HepG2 (cell line): Measurements from ENCODE around the gene ZKSCAN3. TPM values are rescaled to one million over a fixed set of nuclear protein-coding genes. Genes with fewer than 3 reads are reported as not detected.

Experiments used
- ARID5B ChIP-seq: IDR thresholded peaks from 2 replicates; pipeline ENCODE4 v1.4.0; 2020; ENCODE audit warnings: mild to moderate bottlenecking, missing genetic modification reagents
- ATF4 ChIP-seq, 2 experiments: fragments of 450-650 bp in 1 of 2; sonication (generic) in 1 of 2; formaldehyde crosslinking; IDR thresholded peaks; 2 replicates each; pipeline versions ENCODE4 v1.5.0 to v1.8.0; 2020 to 2022; ENCODE audit warnings: mild to moderate bottlenecking in 1 of 2, missing genetic modification reagents in 1 of 2
- CBX2 ChIP-seq, 2 experiments: fragments of 200-600 bp in 1 of 2; sonication (generic); formaldehyde crosslinking in 1 of 2; IDR thresholded peaks; 2 replicates each; pipeline versions ENCODE4 v1.7.0 to v1.8.1; 2018 to 2022; ENCODE audit warnings: low read depth in 2 of 2, low read length in 1 of 2, mild to moderate bottlenecking in 1 of 2, missing genetic modification reagents in 1 of 2
- HDAC2 ChIP-seq: sonication (generic); formaldehyde crosslinking; IDR thresholded peaks from 2 replicates; pipeline ENCODE4 v1.4.0; 2020; ENCODE audit warnings: missing genetic modification reagents
- IKZF5 ChIP-seq: IDR thresholded peaks from 2 replicates; pipeline ENCODE4 v1.6.1; 2018; ENCODE audit warnings: missing genetic modification reagents, mild to moderate bottlenecking, missing compliant biosample characterization
- IRF2 ChIP-seq: IDR thresholded peaks from 2 replicates; pipeline ENCODE4 v1.6.1; 2018; ENCODE audit warnings: missing genetic modification reagents, missing compliant biosample characterization
- KDM5A ChIP-seq: fragments of 200-600 bp; sonication (generic); IDR thresholded peaks from 2 replicates; pipeline ENCODE4 v1.7.0; 2018; ENCODE audit warnings: antibody characterized with exemption, mild to moderate bottlenecking, low read length, borderline replicate concordance
- KDM5B ChIP-seq: sonication (generic); formaldehyde crosslinking; IDR thresholded peaks from 2 replicates; pipeline ENCODE4 v1.4.0; 2020; ENCODE audit warnings: missing genetic modification reagents, mild to moderate bottlenecking, borderline replicate concordance
- PPARG ChIP-seq: conservative IDR thresholded peaks from 2 replicates; pipeline ENCODE4 v1.6.1; 2016; ENCODE audit warnings: missing biosample characterization, missing genetic modification reagents
- SNAPC2 ChIP-seq: sonication (generic); formaldehyde crosslinking; IDR thresholded peaks from 2 replicates; pipeline ENCODE4 v1.8.1; 2022; ENCODE audit warnings: mild to moderate bottlenecking, missing genetic modification reagents
- ZGPAT ChIP-seq: IDR thresholded peaks from 2 replicates; pipeline ENCODE4 v1.6.1; 2016; ENCODE audit warnings: mild to moderate bottlenecking
- ZNF12 ChIP-seq: sonication (generic); formaldehyde crosslinking; IDR thresholded peaks from 2 replicates; pipeline ENCODE4 v1.5.0; 2020; ENCODE audit warnings: missing genetic modification reagents
- ZNF747 ChIP-seq: sonication (generic); formaldehyde crosslinking; IDR thresholded peaks from 2 replicates; pipeline ENCODE4 v1.8.1; 2023; ENCODE audit warnings: missing genetic modification reagents, mild to moderate bottlenecking, borderline replicate concordance
- ZNF766 ChIP-seq: sonication (generic); formaldehyde crosslinking; IDR thresholded peaks from 2 replicates; pipeline ENCODE4 v1.5.0; 2020; ENCODE audit warnings: missing genetic modification reagents, borderline replicate concordance
- polyA plus RNA-seq, 8 experiments: library from polyadenylated mRNA; depleted of rRNA in 3 of 8; stranded (reverse) in 7 of 8; unstranded in 1 of 8; fragments of >200 nt; fragmentation: Illumina TruSeq in 4 of 8; extraction: Trizol in 4 of 8; gene quantifications; 2 replicates each; pipeline versions ENCODE4 v1.2.1 to v1.2.3, GENCODE V29; 2011 to 2016; ENCODE audit warnings: low read depth in 4 of 8, missing spikeins in 1 of 8, mixed read lengths in 1 of 8; ENCODE audit not compliant: insufficient read depth in 1 of 8
- total RNA-seq, 5 experiments: library from RNA; depleted of rRNA; stranded (reverse); fragments of >200 nt; fragmentation: Illumina TruSeq; extraction: Trizol; gene quantifications; 2 replicates each; pipeline ENCODE4 v1.2.3, GENCODE V29; 2016; ENCODE audit warnings: low read depth in 1 of 5
- TF ChIP-seq, protein P1 (sequence below): sonication (generic); formaldehyde crosslinking; IDR thresholded peaks from 2 replicates; pipeline ENCODE4 v1.5.0; 2020; ENCODE audit warnings: mild to moderate bottlenecking, missing genetic modification reagents
- TF ChIP-seq, protein P2 (sequence below): IDR thresholded peaks from 2 replicates; pipeline ENCODE4 v1.6.1; 2016; ENCODE audit warnings: mild to moderate bottlenecking, missing biosample characterization, missing genetic modification reagents

The ZKSCAN3 gene
- total and polyA plus RNA-seq, 2 of the 13 experiments (the other 11 are each of a cell fraction or from before 2014, with no cell fraction given) = 3.3 to 7.4 TPM

DNA sequence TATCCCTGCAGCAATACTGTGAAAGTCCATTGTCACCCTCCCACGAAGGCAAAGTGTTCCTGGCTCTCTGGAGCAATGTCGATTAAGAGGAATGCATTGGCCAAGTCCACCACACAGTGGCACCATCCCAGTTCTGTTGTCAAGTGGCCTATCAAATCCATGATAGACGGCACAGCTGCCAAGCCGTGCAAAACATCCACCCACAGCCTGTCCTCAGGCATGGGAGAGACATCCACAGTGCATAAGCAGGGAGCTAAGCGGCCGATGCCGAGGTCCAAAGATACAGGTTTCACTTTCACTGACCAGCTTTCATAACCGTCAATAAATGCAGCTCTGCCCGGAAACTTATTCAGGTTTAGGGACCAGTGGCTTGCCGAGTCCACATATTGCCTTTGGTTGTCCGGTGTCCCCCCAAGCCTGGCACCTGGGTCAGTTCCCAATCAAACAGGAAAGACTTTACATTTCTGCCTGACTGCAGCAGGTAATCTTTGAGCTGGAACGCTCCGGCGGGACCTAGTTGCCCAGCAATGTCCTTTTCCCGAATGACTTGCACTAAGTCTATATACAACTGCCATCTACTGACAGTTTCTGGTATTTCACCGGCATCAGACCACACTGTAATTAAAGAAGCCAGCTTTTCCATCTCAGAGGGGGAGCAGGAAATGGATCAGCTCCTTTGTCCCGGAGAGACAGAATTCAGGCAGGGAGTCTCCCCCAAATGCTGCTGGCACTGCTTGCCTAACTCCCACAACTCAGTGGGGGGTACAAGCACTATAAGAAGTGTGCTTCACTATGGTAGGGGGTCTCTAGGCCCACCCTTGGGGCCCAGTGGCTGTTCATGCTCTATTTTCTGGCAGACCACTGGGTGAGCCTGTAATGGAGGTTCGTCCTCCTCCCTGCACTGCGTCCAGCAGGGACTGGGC lies 6.3 kb downstream of the ZKSCAN3 start (continued):
- TF ChIP-seq ZNF12 (0 out of 2 replicates have a peak, but pooled peaks have one; percentile 8), CBX2 (IDR thresholded peaks at IDR 0.05; ENCODE audit: low read depth, low read length) (no peak), CBX2 (CRISPR knock-in tag; IDR thresholded peaks at IDR 0.05; ENCODE audit: low read depth) (no peak), IRF2 (CRISPR knock-in tag) (peak; percentile 90), PPARG (CRISPR knock-in tag) (peak; percentile 42; the same call in 1 of the 2 replicates), IKZF5 (CRISPR knock-in tag) (peak; percentile 81; the same call in 1 of the 2 replicates), SNAPC2 (CRISPR knock-in tag) (peak; percentile 72; the same call in 1 of the 2 replicates), ATF4 (CRISPR knock-in tag; IDR thresholded peaks at IDR 0.05) (no peak), KDM5B (CRISPR knock-in tag) (peak; percentile 69), KDM5A (peak; percentile 90; the same call in 1 of the 2 replicates), ZGPAT (peak; percentile 79; the same call in 1 of the 2 replicates), ZNF766 (CRISPR knock-in tag) (peak; percentile 66; the same call in 1 of the 2 replicates), ZNF747 (CRISPR knock-in tag) (no peak), HDAC2 (peak; percentile 59), ARID5B (CRISPR knock-in tag) (peak; percentile 65; the same call in 1 of the 2 replicates)
- TF ChIP-seq, protein P1, sequence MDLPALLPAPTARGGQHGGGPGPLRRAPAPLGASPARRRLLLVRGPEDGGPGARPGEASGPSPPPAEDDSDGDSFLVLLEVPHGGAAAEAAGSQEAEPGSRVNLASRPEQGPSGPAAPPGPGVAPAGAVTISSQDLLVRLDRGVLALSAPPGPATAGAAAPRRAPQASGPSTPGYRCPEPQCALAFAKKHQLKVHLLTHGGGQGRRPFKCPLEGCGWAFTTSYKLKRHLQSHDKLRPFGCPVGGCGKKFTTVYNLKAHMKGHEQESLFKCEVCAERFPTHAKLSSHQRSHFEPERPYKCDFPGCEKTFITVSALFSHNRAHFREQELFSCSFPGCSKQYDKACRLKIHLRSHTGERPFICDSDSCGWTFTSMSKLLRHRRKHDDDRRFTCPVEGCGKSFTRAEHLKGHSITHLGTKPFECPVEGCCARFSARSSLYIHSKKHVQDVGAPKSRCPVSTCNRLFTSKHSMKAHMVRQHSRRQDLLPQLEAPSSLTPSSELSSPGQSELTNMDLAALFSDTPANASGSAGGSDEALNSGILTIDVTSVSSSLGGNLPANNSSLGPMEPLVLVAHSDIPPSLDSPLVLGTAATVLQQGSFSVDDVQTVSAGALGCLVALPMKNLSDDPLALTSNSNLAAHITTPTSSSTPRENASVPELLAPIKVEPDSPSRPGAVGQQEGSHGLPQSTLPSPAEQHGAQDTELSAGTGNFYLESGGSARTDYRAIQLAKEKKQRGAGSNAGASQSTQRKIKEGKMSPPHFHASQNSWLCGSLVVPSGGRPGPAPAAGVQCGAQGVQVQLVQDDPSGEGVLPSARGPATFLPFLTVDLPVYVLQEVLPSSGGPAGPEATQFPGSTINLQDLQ (CRISPR knock-in tag) = no peak
- TF ChIP-seq, protein P2, sequence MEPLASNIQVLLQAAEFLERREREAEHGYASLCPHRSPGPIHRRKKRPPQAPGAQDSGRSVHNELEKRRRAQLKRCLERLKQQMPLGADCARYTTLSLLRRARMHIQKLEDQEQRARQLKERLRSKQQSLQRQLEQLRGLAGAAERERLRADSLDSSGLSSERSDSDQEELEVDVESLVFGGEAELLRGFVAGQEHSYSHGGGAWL (CRISPR knock-in tag) = 0 out of 2 replicates have a peak, but pooled peaks have one; percentile 16
